ENCODE data around the gene ZPBP2. TPM values are rescaled to one million over a fixed set of nuclear protein-coding genes. Genes with fewer than 3 reads are reported as not detected.
"Not testable (repeated sequence)": the region's sequence is repeated elsewhere in the genome, so short reads cannot be mapped to it uniquely, and the experiment has no call there.

The ZPBP2 gene, protein sequence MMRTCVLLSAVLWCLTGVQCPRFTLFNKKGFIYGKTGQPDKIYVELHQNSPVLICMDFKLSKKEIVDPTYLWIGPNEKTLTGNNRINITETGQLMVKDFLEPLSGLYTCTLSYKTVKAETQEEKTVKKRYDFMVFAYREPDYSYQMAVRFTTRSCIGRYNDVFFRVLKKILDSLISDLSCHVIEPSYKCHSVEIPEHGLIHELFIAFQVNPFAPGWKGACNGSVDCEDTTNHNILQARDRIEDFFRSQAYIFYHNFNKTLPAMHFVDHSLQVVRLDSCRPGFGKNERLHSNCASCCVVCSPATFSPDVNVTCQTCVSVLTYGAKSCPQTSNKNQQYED
- polyA plus RNA-seq (ENCODE audit: insufficient read length in 4 of 4), result not detected

- DNase-seq (ENCODE audit: low read depth in 4 of 4, low spot score in 3 of 4), result no peak
Measured at GRCh38 chr17:39867880-39868553, at the start of gene ZPBP2. TSS of gene ZPBP2 (plus strand) at chr17:39868202. CDS start at chr17:39868355, 153 bp downstream.

DNA sequence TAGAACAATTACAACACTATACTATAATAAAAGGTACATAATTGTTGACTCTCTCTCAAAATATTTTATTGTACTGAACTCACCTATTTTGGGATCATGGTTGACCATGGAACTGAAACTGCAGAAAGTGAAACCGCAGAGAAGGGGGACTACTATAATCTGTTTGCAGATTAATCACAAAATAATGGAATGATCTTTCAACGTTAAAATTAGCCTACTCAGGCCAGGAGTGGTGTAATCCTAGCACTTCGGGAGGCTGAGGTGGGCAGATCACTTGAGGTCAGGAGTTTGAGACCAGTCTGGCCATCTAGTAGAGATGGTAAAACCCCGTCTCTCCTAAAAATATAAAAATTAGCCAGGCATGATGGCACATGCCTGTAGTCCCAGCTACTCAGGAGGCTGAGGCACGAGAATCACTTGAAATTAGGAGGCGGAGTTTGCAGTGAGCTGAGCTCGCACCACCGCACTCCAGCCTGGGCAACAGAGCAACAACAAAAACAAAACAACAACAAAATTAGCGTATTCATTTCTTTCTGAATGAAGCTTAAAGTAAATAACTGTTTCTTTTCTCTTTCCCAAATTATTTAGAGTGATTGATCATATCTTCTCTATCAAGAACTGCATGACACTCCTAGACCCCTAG lies 49.5 kb upstream of the ZPBP2 start:
- no peak for DNase-seq (ENCODE audit: low read depth in 4 of 4, low spot score in 3 of 4)

- no peak for DNase-seq (ENCODE audit: low read depth in 4 of 4, low spot score in 3 of 4)
Measured at GRCh38 chr17:39820541-39820940, 47.5 kb upstream of the ZPBP2 start.

DNA sequence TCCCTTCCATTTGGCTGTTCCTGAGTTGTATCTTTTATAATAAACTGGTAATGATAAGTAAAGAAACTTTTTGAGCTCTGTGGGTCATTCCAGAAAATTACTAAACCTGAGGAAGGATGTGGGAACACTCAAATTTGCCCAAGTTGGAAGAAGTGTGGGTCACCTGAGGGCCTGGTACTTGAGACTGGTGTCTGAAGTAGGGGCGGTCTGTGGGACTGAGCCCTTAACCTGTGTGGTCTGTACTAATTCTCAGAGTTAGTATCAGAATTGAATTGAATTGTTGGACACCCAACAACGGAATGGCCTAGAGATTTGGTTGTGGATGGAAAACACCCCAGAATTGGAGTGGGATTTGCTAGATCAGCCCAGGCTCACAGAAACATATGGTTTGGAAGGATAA lies 47.0 kb upstream of the ZPBP2 start:
- DNase-seq (ENCODE audit: low read depth in 4 of 4, low spot score in 3 of 4), result no peak

DNA sequence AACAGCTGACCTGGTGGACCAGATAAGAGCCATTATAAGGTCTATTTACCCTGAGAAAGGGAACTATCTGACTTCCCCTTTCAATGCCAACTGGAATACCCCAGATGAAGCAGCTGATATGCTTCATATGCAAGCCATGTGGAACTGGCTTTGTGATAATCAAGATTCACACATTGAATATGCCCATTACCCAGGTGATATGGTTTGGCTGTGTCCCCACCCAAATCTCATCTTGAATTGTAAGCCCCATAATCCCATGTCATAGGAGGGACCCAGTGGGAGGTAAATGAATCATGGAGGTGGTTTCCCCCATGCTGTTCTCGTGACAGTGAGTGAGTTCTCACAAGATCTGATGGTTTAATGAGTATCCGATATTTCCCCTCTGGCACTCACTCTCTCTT lies 46.0 kb upstream of the ZPBP2 start:
- no peak for DNase-seq (ENCODE audit: low read depth in 4 of 4, low spot score in 3 of 4)

- no peak for DNase-seq (ENCODE audit: low read depth in 4 of 4, low spot score in 3 of 4)
Measured at GRCh38 chr17:39823407-39824054, 44.5 kb upstream of the ZPBP2 start.

DNA sequence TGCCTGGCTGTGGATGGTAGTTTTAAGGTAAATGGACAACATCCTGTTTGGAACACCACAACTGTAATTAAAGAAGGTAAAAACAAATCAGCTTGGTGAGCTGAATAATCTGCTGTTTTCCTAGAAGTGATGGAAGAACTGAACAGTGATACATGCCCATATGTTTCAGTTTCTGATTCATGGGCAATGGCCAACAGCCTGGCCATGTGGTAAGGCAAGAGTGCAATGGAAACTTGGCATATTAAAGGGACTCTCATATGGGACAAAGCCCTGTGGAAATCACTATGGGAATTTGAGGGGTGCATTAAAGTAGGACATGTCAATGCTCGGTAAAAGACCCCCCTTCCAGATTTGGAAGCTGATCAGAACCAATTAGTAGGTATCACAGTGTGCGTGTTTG lies 41.7 kb upstream of the ZPBP2 start:
- no peak for DNase-seq (ENCODE audit: low read depth in 4 of 4, low spot score in 3 of 4)

DNA sequence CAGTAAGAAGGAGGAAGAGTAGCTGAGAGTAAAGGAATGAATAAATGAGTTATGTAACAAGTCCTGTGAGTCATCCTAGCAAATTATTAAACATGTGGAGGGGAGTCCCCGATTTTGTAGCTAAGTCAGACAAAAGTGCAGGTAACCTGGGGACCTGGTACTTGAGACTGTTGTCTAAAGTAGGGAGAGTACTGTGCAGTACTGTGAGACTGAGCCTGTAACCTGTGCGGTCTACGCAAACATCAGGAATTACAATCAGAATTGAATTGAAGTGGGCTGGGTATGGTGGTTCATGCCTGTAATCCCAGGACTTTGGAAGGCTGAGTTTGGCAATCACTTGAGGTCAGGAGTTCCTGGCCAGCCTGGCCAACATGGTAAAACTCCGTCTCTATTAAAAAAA lies 39.6 kb upstream of the ZPBP2 start:
- DNase-seq (ENCODE audit: low read depth in 4 of 4, low spot score in 3 of 4), result no peak

DNA sequence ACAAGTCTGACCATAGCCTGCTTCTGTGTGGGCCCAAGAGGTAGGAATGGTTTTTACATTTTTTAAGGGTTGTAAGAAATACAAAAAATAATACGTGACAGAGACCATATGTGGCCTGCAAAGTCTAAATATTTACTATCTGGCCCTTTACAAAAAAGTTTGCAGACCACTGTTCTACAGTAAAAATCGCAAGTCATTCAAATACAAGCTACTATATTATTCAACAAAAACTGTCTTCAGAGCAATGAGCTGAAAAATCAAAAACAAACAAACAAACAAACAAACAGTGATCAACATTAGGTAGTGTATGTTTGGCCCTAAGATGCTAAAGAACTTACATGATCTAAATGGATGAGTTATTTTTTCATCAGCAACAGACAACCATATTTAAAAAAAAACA lies 36.4 kb upstream of the ZPBP2 start:
- DNase-seq (ENCODE audit: low read depth in 4 of 4, low spot score in 3 of 4), result no peak

DNA sequence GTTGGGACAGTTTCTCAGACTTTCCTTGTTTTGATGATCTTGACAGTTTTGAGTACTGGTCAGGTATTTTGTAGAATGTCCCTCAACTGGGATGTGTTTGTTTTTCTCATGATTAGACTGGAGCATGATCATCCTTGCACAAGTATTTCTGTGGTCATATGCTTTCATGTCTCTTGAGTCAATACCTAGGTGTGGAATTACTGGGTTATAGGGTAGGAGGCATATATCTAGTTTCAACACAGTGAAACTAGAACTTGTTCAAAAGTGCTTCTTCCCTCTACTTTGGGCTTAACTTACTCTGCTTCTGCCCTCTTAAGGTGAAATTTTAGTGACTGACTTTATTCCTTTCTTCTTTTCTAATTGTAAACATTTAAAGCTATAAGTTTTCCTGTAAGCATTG lies 34.0 kb upstream of the ZPBP2 start:
- no peak for DNase-seq (ENCODE audit: low read depth in 4 of 4, low spot score in 3 of 4)

- DNase-seq (ENCODE audit: low read depth in 4 of 4, low spot score in 3 of 4), result no peak
Measured at GRCh38 chr17:39835038-39835786, 32.8 kb upstream of the ZPBP2 start.

DNA sequence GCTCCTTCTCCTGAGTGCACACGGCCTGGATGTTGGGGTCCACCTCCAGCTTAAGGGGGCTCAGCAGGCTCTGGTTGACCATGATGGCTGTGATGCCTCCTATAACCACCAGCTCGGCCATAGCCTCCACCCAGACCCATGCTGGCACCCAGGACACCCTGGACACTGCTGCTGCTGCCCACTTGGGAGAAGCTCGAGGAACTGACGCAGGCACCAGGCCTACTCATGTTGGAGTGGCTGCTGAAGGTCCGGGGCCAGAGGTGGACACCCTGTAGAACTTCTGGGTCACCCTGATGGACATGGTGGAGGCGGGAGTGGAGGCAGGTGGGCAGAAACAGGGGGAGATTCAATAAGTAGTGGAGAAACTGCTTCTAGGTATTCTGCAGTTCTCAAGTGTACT lies 31.9 kb upstream of the ZPBP2 start:
- DNase-seq (ENCODE audit: low read depth in 4 of 4, low spot score in 3 of 4), result no peak

DNA sequence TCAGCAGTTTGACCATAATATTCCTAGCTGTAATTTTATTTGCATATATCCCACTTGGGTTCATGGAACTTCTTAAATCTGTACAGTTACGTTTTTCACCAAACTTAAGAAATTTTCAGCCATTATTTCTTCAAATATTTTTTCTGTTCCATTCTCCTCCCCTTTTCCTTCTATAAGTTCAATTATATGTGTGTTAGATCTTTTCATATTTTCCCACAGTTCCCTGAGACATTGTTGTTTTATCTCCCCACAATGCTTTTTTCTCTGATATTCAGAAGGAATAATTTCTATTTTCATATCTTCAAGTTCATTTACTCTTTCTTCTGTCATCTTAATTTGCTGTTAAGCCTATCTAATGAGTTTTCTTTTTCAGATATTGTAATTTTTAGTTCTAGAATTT lies 29.9 kb upstream of the ZPBP2 start:
- no peak for DNase-seq (ENCODE audit: low read depth in 4 of 4, low spot score in 3 of 4)

- DNase-seq (ENCODE audit: low read depth in 4 of 4, low spot score in 3 of 4), result no peak
Measured at GRCh38 chr17:39838784-39839183, 29.2 kb upstream of the ZPBP2 start.

- no peak for DNase-seq (ENCODE audit: low read depth in 4 of 4, low spot score in 3 of 4)
Measured at GRCh38 chr17:39841134-39841683, 26.8 kb upstream of the ZPBP2 start.

DNA sequence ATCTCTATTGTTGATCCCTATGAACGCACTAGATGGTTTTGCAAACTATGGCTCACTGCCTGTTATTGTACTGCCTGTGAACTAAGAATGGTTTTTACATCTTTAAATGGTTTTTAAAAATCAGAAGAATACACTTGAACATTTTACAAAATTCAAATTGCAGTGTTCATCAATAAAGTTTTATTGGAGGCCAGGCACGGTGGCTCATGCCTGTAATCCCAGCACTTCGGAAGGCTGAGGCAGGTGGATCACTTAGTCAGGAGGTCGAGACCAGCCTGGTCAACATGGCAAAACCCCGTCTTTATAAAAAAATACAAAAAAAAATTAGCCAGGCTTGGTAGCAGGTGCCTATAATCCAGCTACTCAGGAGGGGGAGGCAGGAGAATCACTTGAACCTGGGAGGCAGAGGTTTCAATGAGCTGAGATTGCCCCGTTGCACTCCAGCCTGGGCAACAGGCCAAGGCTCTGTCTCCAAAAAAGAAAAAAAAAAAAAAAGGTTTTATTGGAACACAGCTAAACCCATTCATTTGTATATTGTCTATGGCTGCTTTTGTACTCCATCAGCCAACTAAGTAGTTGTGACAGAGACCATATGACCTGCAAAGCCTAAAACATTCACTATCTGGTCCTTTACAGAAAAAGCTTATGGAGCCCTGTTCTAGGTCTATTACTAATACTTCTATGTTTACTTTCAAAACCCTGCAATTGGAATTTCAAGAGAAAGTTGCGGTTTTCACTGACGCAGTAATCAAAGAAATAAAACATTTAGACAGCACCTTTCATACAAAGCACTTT lies 22.8 kb upstream of the ZPBP2 start:
- DNase-seq (ENCODE audit: low read depth in 4 of 4, low spot score in 3 of 4), result no peak

GRCh38 chr17:39846205-39846604 lies 21.8 kb upstream of the ZPBP2 start:
- no peak for DNase-seq (ENCODE audit: low read depth in 4 of 4, low spot score in 3 of 4)

DNA sequence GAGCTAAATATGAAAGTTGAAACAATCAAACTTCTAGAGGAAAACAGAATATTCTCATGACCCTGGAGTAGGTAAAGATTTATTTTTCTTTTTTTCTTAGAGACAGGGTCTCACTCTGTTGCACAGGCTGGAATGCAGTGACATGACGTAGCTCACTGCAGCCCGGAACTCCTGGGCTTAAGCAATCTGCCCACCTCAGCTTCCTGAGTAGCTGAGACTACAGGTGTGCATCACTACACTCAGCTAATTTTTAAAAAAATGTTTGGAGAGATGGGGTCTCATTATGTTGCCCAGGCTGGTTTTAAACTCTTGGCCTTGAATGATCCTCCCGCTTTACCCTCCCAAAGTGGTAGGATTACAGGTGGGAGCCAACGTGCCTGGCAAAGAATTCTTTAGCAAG lies 19.4 kb upstream of the ZPBP2 start:
- DNase-seq (ENCODE audit: low read depth in 4 of 4, low spot score in 3 of 4), result peak in 1 of 4 donors; percentile 35

DNA sequence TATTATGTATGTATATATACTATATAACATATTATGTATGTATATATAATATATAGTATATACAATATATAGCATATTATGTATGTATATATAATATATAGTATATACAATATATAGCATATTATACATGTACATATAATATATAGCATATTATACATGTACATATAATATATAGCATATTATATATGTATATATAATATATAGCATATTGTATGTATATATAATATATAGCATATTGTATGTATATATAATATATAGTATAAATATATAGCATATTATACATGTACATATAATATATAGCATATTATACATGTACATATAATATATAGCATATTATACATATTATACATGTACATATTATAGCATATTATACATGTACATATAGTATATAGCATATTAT lies 17.8 kb upstream of the ZPBP2 start:
- not testable (repeated sequence) for DNase-seq (ENCODE audit: low read depth in 4 of 4, low spot score in 3 of 4)

DNA sequence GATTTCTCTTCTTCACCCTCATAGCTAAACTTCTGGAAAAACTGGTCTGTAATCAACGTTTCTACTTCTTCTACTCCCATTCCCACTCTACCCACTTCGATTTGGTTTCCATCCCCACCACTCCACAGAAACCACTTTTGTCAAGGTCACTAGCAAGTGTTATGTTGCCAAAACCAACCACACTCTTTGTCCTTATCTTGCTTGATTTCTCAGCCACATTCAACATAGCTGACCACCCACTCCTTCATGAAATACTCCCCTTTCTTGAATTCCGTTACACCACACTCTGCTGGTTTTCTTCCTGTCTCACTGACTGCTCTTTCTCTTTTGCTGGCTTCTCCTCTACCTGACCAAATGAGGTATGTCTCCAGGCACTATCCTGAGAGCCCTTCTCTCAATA lies 15.8 kb upstream of the ZPBP2 start:
- DNase-seq (ENCODE audit: low read depth in 4 of 4, low spot score in 3 of 4), result no peak

Data from left renal pelvis (tissue), 4 donors.